HFF-Myc (cell line): ENCODE results near the gene FAF1.

Experiments used
- DNase-seq: peaks from one replicate; pipeline ENCODE4 v3.0.0-alpha.2; 2011; ENCODE audit warnings: low read depth; ENCODE audit errors: extremely low read depth
- H3K4me3 ChIP-seq: replicated peaks from 2 replicates; pipeline ENCODE4 v1.5.1; 2011; ENCODE audit warnings: low read depth, mild to moderate bottlenecking, control low read depth, low read length
- CTCF ChIP-seq: IDR thresholded peaks from 2 replicates; pipeline ENCODE4 v1.5.1; 2012; ENCODE audit warnings: mild to moderate bottlenecking, low read depth, low read length, control low read depth; ENCODE audit errors: missing control alignments

Gene FAF1

GRCh38 chr1:50502147-50502546, 457.9 kb downstream of the FAF1 start:
- no peak for TF ChIP-seq CTCF
- H3K4me3 ChIP-seq, result no peak overlapping the region
- no peak for DNase-seq

- no peak for DNase-seq
- no peak for TF ChIP-seq CTCF
- H3K4me3 ChIP-seq, result no peak overlapping the region
Measured at GRCh38 chr1:50497007-50497406, 463.1 kb downstream of the FAF1 start.

- no peak overlapping the region for H3K4me3 ChIP-seq
- TF ChIP-seq CTCF, result no peak
- no peak for DNase-seq
Measured at GRCh38 chr1:50493710-50494109, 466.4 kb downstream of the FAF1 start.

GRCh38 chr1:50492142-50492541, 467.9 kb downstream of the FAF1 start:
- no peak overlapping the region for H3K4me3 ChIP-seq
- TF ChIP-seq CTCF, result no peak
- no peak for DNase-seq

- no peak for DNase-seq
- H3K4me3 ChIP-seq, result no peak overlapping the region
- TF ChIP-seq CTCF, result no peak
Measured at GRCh38 chr1:50491142-50491541, 468.9 kb downstream of the FAF1 start.

GRCh38 chr1:50490640-50491039, 469.4 kb downstream of the FAF1 start:
- no peak overlapping the region for H3K4me3 ChIP-seq
- DNase-seq, result no peak
- TF ChIP-seq CTCF, result no peak

- no peak for DNase-seq
- TF ChIP-seq CTCF, result no peak
- H3K4me3 ChIP-seq, result no peak overlapping the region
Measured at GRCh38 chr1:50488876-50489275, 471.2 kb downstream of the FAF1 start.
